Esophagus squamous epithelium (tissue), 5 donors: ENCODE measurements around the gene COPZ1. TPM values are rescaled to one million over a fixed set of nuclear protein-coding genes. Genes with fewer than 3 reads are reported as not detected.
"Not testable (repeated sequence)": the region's sequence is repeated elsewhere in the genome, so short reads cannot be mapped to it uniquely, and the experiment has no call there.

Source experiments
- DNase-seq: peaks from one replicate; lab custom pipeline; 2025; lab: John Stamatoyannopoulos, UW
- H3K27ac ChIP-seq, 4 donors: fragments of 200-600 bp; sonication (generic); one replicate each; pipeline ENCODE4 v1.5.1; 2016 to 2019; ENCODE audit warnings: mild to moderate bottlenecking in 1 of 4
- H3K27me3 ChIP-seq, 4 donors: fragments of 200-600 bp; sonication (generic); 1 replicate in 3 of 4; 2 replicates in 1 of 4; pipeline versions ENCODE4 v1.5.1 to v1.6.0; 2017 to 2021; ENCODE audit warnings: antibody characterized with exemption in 1 of 4
- H3K36me3 ChIP-seq, 3 donors: fragments of 200-600 bp; sonication (generic); one replicate each; pipeline ENCODE4 v1.5.1; 2016 to 2019
- H3K4me1 ChIP-seq, 3 donors: fragments of 200-600 bp; sonication (generic); one replicate each; pipeline ENCODE4 v1.5.1; 2017 to 2019
- H3K4me3 ChIP-seq, 4 donors: fragments of 200-600 bp; sonication (generic); 1 replicate in 3 of 4; 2 replicates in 1 of 4; pipeline ENCODE4 v1.5.1; 2016 to 2019; ENCODE audit warnings: mild to moderate bottlenecking in 2 of 4, moderate library complexity in 1 of 4
- H3K9me3 ChIP-seq, 3 donors: fragments of 200-600 bp; sonication (generic); one replicate each; pipeline ENCODE4 v1.5.1; 2016 to 2019
- POLR2A ChIP-seq, 4 donors: fragments of 450-650 bp; IDR thresholded peaks; one replicate each; pipeline ENCODE4 v1.6.1; 2017; ENCODE audit warnings: antibody characterized with exemption in 4 of 4, mild to moderate bottlenecking in 4 of 4, moderate library complexity in 3 of 4
- WGBS, 2 donors: methylation state at CpG; one replicate each; pipeline ENCODE4 v1.1.5; 2018; 5-methylcytosine and 5-hydroxymethylcytosine counted together
- intact Hi-C: fragments of 100-400 bp; cut with DNase I; formaldehyde crosslinking; loops from one replicate; pipeline ENCODE4 v1.15.0; 2022
- total RNA-seq, 4 donors: library from RNA; depleted of rRNA; stranded (reverse); fragments of >200 nt; gene quantifications; one replicate each; pipeline ENCODE4 v1.1.0, GENCODE V29; 2016
- TF ChIP-seq, protein P1 (sequence below), 6 experiments: fragments of 450-650 bp in 4 of 6; fragments of 200-600 bp in 2 of 6; sonication (generic) in 2 of 6; IDR thresholded peaks; one replicate each; pipeline ENCODE4 v1.5.1; 2016 to 2019; ENCODE audit warnings: antibody characterized with exemption in 6 of 6, mild to moderate bottlenecking in 4 of 6, moderate library complexity in 4 of 6
- donor health status: DM: yes; HTN: yes; CAD: no.

COPZ1 gene
- total RNA-seq, 4 donors from 2014 or later, result 68.1 to 153 (median 97.9) TPM

DNA sequence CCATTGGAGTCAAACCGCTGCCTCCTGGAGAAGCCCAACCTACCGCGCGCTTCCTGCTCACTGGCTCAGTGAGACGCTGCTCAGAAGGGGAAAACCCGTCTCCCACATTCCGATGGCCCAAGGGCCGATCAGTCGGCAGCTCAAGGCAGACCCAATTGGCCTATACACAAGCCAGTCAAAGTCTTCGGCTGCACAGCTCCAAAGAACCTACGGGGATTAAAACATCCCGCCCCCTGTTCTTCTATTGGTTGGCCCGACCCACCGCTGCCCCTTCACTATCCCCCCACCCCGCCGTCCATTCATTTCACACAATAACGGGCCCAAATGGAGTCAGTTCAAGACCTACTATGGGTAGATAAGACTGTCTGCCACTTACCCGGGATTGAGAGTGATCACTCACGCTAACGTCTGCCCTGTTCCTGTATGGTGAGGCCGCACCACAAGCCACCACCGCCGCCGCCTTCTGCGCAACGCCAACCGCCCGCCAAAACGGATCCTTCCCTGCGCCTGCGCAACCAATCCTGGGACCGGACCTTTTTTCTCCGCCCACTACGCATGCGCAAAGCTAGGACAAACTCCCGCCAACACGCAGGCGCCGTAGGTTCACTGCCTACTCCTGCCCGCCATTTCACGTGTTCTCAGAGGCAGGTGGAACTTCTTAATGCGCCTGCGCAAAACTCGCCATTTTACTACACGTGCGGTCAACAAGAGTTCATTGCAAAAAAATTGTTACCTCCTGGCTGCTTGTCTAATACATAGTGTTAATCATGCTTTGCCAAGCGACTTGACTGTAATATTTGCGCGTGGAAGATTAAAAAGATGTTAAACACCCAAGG, 45.1 kb upstream of the COPZ1 start, which contains the start of gene CBX5:
CBX5 (minus strand) TSS at position 491 of the 836 bp plus-strand sequence. CDS start 22,472 bp downstream, outside the sequence.
- peak within 1 kb of the TSS; percentile 88 to 98 (median 95) for H3K27ac ChIP-seq
- TF ChIP-seq POLR2A (IDR thresholded peaks at IDR 0.05), result peak in 3 of 4 donors; percentile 89 to 90 (median 90)
- TF ChIP-seq, protein P1, sequence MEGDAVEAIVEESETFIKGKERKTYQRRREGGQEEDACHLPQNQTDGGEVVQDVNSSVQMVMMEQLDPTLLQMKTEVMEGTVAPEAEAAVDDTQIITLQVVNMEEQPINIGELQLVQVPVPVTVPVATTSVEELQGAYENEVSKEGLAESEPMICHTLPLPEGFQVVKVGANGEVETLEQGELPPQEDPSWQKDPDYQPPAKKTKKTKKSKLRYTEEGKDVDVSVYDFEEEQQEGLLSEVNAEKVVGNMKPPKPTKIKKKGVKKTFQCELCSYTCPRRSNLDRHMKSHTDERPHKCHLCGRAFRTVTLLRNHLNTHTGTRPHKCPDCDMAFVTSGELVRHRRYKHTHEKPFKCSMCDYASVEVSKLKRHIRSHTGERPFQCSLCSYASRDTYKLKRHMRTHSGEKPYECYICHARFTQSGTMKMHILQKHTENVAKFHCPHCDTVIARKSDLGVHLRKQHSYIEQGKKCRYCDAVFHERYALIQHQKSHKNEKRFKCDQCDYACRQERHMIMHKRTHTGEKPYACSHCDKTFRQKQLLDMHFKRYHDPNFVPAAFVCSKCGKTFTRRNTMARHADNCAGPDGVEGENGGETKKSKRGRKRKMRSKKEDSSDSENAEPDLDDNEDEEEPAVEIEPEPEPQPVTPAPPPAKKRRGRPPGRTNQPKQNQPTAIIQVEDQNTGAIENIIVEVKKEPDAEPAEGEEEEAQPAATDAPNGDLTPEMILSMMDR (IDR thresholded peaks at IDR 0.05), result peak in 1 of 6 experiments; percentile 24
- 0% methylated on average over 26 to 30 of the region's 49 CpGs for WGBS, 2 donors
- H3K36me3 ChIP-seq, result peaks cover 18 to 39% (median 19%) of the 10 kb centered on the region in 3 donors
- no peaks in the 10 kb centered on the region for H3K9me3 ChIP-seq
- H3K27me3 ChIP-seq, result no peaks in the 10 kb centered on the region
- peaks cover 34 to 67% (median 43%) of the 10 kb centered on the region in 3 donors for H3K4me1 ChIP-seq
- peak within 1 kb of the TSS; percentile 51 to 93 (median 84) for H3K4me3 ChIP-seq
- intact Hi-C loops, result no loop called here
- DNase-seq, result peak; percentile 85

DNA sequence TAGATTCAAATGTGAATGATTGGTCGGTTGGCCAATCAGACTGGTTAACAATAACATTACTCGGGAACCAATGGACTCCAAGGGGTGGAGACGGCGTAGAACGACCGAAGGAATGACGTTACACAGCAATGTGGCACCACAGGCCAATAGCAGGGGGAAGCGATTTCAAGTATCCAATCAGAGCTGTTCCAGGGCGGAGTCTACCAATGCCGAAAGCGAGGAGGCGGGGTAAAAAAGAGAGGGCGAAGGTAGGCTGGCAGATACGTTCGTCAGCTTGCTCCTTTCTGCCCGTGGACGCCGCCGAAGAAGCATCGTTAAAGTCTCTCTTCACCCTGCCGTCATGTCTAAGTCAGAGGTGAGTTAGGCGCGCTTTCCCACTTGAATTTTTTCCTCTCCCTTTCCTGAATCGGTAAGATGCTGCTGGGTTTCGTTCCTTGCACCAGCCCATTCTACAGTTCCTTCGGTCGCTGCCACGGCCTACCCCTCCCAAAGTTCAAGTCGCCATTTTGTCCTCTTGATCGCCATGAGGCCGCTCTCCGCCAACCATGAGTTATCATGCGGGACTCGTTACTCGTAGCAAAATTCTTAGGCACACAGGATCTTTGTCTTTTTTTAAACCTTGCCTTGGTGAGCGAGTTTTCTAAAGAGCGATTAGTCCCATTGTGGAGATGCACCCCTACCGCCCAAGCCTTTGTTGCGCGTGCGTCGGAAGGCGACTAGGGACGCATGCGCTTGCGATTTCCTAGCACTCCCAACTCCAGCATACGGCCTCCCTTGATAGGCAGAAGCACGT, 44.3 kb upstream of the COPZ1 start, which contains the start of gene HNRNPA1:
HNRNPA1 (plus strand) TSS at position 259 of the 793 bp plus-strand sequence; CDS start at position 341, 82 bp downstream.
- Histone ChIP-seq H3K27me3 (no peaks in the 10 kb centered on the region), H3K36me3 (peaks cover 18 to 47% (median 23%) of the 10 kb centered on the region in 3 donors), H3K4me3 (peak within 1 kb of the TSS; percentile 51 to 93 (median 84)), H3K9me3 (no peaks in the 10 kb centered on the region), H3K4me1 (peaks cover 34 to 76% (median 47%) of the 10 kb centered on the region in 3 donors), H3K27ac (peak within 1 kb of the TSS; percentile 88 to 98 (median 95))
- DNase-seq, result peak; percentile 94
- whole genome bisulfite sequencing, 2 donors, result 1% methylated on average over 44 to 48 of the region's 48 CpGs
- TF ChIP-seq, protein P1 (IDR thresholded peaks at IDR 0.05), result peak in 1 of 6 experiments; percentile 8
- peak in 3 of 4 donors; percentile 97 to 99 (median 98) for TF ChIP-seq POLR2A (IDR thresholded peaks at IDR 0.05)
- intact Hi-C loops, result no loop called here

DNA sequence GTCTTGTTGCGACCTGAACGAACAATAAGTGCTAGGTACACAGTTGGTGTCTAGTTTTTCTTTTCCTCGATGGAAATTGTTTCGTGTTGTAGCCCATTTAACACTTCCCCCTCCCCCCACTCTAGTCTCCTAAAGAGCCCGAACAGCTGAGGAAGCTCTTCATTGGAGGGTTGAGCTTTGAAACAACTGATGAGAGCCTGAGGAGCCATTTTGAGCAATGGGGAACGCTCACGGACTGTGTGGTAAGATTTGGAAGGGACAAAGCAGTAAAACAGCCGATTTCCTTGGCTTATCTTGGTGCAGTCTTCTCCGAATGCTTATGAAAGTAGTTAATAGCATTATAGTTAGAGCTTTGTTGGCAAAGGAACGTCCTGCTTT, 43.7 kb upstream of the COPZ1 start:
- peak overlapping the region; percentile 51 to 93 (median 84) for H3K4me3 ChIP-seq
- DNase-seq, H3K9me3 ChIP-seq, H3K27me3 ChIP-seq, intact Hi-C loops: not testable (repeated sequence)
- 0% methylated on average over 6 to 10 of the region's 10 CpGs for WGBS, 2 donors
- H3K4me1 ChIP-seq, result peaks cover 34 to 81% (median 47%) of the 10 kb centered on the region in 3 donors
- peaks cover 18 to 53% (median 23%) of the 10 kb centered on the region in 3 donors for H3K36me3 ChIP-seq
- H3K27ac ChIP-seq, result peak overlapping the region; percentile 88 to 98 (median 95)

- H3K27me3 ChIP-seq, intact Hi-C loops: not testable (repeated sequence)
- peaks cover 34 to 83% (median 51%) of the 10 kb centered on the region in 3 donors for H3K4me1 ChIP-seq
Measured at GRCh38 chr12:54281694-54282093, 43.2 kb upstream of the COPZ1 start.

DNA sequence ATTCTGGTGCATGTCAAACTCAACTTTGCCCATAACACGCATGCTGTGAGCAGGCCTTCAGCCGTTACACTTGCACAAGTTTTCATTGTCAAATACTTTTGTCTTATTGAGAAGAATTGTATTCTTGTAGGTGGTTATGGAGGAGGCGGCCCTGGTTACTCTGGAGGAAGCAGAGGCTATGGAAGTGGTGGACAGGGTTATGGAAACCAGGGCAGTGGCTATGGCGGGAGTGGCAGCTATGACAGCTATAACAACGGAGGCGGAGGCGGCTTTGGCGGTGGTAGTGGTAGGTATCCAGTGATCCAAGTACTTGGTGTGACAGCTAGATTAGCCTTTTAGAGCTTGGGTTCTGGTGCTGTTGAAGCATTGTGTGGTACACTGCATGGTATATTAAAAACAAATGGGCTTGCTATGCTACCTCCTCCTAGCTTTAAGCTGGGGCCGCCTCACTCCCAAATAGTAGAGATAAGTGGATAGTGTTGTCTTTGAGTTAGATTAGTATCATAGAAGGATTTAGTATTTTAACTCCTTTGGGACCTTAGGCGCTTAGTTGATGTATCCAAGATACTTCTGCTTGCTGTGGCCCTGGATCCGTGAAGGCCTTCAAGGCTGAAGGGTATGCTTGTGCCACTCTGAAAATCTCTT, 41.9 kb upstream of the COPZ1 start:
- peak overlapping the region in 3 of 4 donors; percentile 24 to 96 (median 94) for H3K27ac ChIP-seq
- WGBS, 2 donors, result 20 to 36% methylated on average over 11 of the region's 11 CpGs
- no peaks in the 10 kb centered on the region for H3K9me3 ChIP-seq
- H3K27me3 ChIP-seq, result no peaks in the 10 kb centered on the region
- intact Hi-C loops, result no loop called here
- H3K4me3 ChIP-seq, result peak overlapping the region; percentile 51 to 93 (median 84)
- DNase-seq, result no peak
- peaks cover 26 to 71% (median 33%) of the 10 kb centered on the region in 3 donors for H3K36me3 ChIP-seq
- TF ChIP-seq POLR2A (IDR thresholded peaks at IDR 0.05), result no peak
- TF ChIP-seq, protein P1 (IDR thresholded peaks at IDR 0.05), result no peak
- peaks cover 28 to 83% (median 52%) of the 10 kb centered on the region in 3 donors for H3K4me1 ChIP-seq

More at GRCh38 chr12:54281694-54282093, 43.2 kb upstream of the COPZ1 start:
- H3K9me3 ChIP-seq, DNase-seq: not testable (repeated sequence)
- WGBS, 2 donors, result 3 to 8% methylated on average over 4 of the region's 4 CpGs
- peak overlapping the region; percentile 88 to 98 (median 95) for H3K27ac ChIP-seq
- H3K4me3 ChIP-seq, result peak overlapping the region; percentile 51 to 93 (median 84)
- H3K36me3 ChIP-seq, result peaks cover 18 to 58% (median 24%) of the 10 kb centered on the region in 3 donors

GRCh38 chr12:54284070-54284780, 40.7 kb upstream of the COPZ1 start:
- peak overlapping the region in 3 of 4 donors; percentile 84 to 93 (median 85) for H3K4me3 ChIP-seq
- peak overlapping the region in 3 of 4 donors; percentile 8 to 96 (median 94) for H3K27ac ChIP-seq
- H3K4me1 ChIP-seq, result peaks cover 22 to 83% (median 51%) of the 10 kb centered on the region in 3 donors
- H3K36me3 ChIP-seq, result peaks cover 26 to 81% (median 33%) of the 10 kb centered on the region in 3 donors
- DNase-seq, H3K27me3 ChIP-seq, H3K9me3 ChIP-seq, intact Hi-C loops: not testable (repeated sequence)
- WGBS, 2 donors, result 13 to 28% methylated on average over 1 of the region's 2 CpGs
